SK-N-SH (cell line): Measurements from ENCODE around the gene NEGR1. TPM values are rescaled to one million over a fixed set of nuclear protein-coding genes. Genes with fewer than 3 reads are reported as not detected.

Experiments used
- CTCF ChIA-PET: fragments of 300-600, 350-600 bp; formaldehyde crosslinking; extraction: SDS; loops from one replicate; lab custom pipeline; 2021; lab: Yijun Ruan, JAX
- POLR2A ChIA-PET: fragments of 350-600 bp; sonication (Branson Sonifier 250); formaldehyde crosslinking; extraction: SDS; loops from one replicate; lab custom pipeline; 2020; ENCODE audit warnings: antibody characterized with exemption, inconsistent platforms; lab: Yijun Ruan, JAX
- DNase-seq: peaks from one replicate; pipeline ENCODE4 v3.0.0; 2012
- H2AFZ ChIP-seq: fragments of 200-600 bp; sonication (generic); 2 replicates; pipeline ENCODE4 v1.8.1; 2016; ENCODE audit warnings: antibody characterized with exemption, mild to moderate bottlenecking, low read depth
- H3F3A ChIP-seq: fragments of 200-600 bp; sonication (generic); replicated peaks from 2 replicates; pipeline ENCODE3; 2016; ENCODE audit warnings: antibody characterized with exemption, mild to moderate bottlenecking; ENCODE audit not compliant: insufficient read depth
- H3K27ac ChIP-seq, 2 experiments: fragments of 200-500 bp in 1 of 2; fragments of 200-600 bp in 1 of 2; sonication (Bioruptor generic) in 1 of 2; sonication (generic), shearing (Covaris generic) in 1 of 2; 2 replicates each; pipeline versions ENCODE4 v1.5.1 to v1.6.1; 2014 to 2016; ENCODE audit warnings: low read depth in 2 of 2, inconsistent platforms in 1 of 2, low read length in 1 of 2, mild to moderate bottlenecking in 1 of 2, mixed read lengths in 1 of 2
- H3K27me3 ChIP-seq: fragments of 200-600 bp; sonication (generic), shearing (Covaris generic); 2 replicates; pipeline ENCODE4 v1.6.1; 2016; ENCODE audit warnings: mixed run types; ENCODE audit not compliant: insufficient read depth
- H3K36me3 ChIP-seq, 2 experiments: fragments of 200-500 bp in 1 of 2; fragments of 200-600 bp in 1 of 2; sonication (Bioruptor generic) in 1 of 2; sonication (generic) in 1 of 2; replicated peaks in 1 of 2; 2 replicates each; pipeline versions ENCODE3 to v1.5.1; 2014 to 2016; ENCODE audit warnings: low read length in 1 of 2, mild to moderate bottlenecking in 1 of 2; ENCODE audit not compliant: insufficient read depth in 2 of 2, control insufficient read depth in 1 of 2
- H3K4me1 ChIP-seq, 2 experiments: fragments of 200-500 bp in 1 of 2; fragments of 200-600 bp in 1 of 2; sonication (Bioruptor generic) in 1 of 2; sonication (generic), shearing (Covaris generic) in 1 of 2; 2 replicates each; pipeline versions ENCODE4 v1.5.1 to v1.6.1; 2014 to 2016; ENCODE audit warnings: low read depth in 1 of 2, low read length in 1 of 2, mixed run types in 1 of 2; ENCODE audit not compliant: insufficient read depth in 2 of 2, control insufficient read depth in 1 of 2
- H3K4me2 ChIP-seq: fragments of 200-600 bp; sonication (generic), shearing (Covaris generic); 2 replicates; pipeline ENCODE4 v1.6.1; 2017; ENCODE audit warnings: mixed run types
- H3K4me3 ChIP-seq, 2 experiments: fragments of 200-500 bp in 1 of 2; fragments of 200-600 bp in 1 of 2; sonication (Bioruptor generic) in 1 of 2; sonication (generic), shearing (Covaris generic) in 1 of 2; 2 replicates each; pipeline versions ENCODE4 v1.5.1 to v1.8.1; 2014 to 2016; ENCODE audit warnings: low read depth in 2 of 2, inconsistent platforms in 1 of 2, low read length in 1 of 2, mild to moderate bottlenecking in 1 of 2, mixed read lengths in 1 of 2, moderate library complexity in 1 of 2
- H3K79me2 ChIP-seq: fragments of 200-600 bp; sonication (generic); 2 replicates; pipeline ENCODE4 v1.8.1; 2017; ENCODE audit warnings: mild to moderate bottlenecking; ENCODE audit not compliant: insufficient read depth
- H3K9ac ChIP-seq: fragments of 200-600 bp; sonication (generic); 2 replicates; pipeline ENCODE4 v1.6.1; 2017; ENCODE audit warnings: mixed run types
- H3K9me2 ChIP-seq: fragments of 200-600 bp; sonication (generic); 2 replicates; pipeline ENCODE4 v1.6.1; 2017; ENCODE audit warnings: mixed run types
- H3K9me3 ChIP-seq: fragments of 200-600 bp; sonication (generic); 2 replicates; pipeline ENCODE4 v1.6.1; 2017; ENCODE audit warnings: mixed run types, mild to moderate bottlenecking, moderate library complexity
- H4K20me1 ChIP-seq: fragments of 200-600 bp; sonication (generic); 2 replicates; pipeline ENCODE4 v1.6.1; 2017; ENCODE audit warnings: mild to moderate bottlenecking, mixed run types; ENCODE audit not compliant: insufficient read depth
- GABPA ChIP-seq: IDR thresholded peaks from 2 replicates; pipeline ENCODE4 v1.4.0; 2012; ENCODE audit warnings: low read depth, mild to moderate bottlenecking
- GATA2 ChIP-seq: sonication (generic); formaldehyde crosslinking; IDR thresholded peaks from 2 replicates; pipeline ENCODE4 v1.5.0; 2020; ENCODE audit warnings: mild to moderate bottlenecking, missing genetic modification reagents
- MEF2A ChIP-seq: IDR thresholded peaks from 2 replicates; pipeline ENCODE4 v1.4.0; 2012; ENCODE audit warnings: low read depth, borderline replicate concordance
- NRF1 ChIP-seq: IDR thresholded peaks from 2 replicates; pipeline ENCODE4 v1.6.1; 2012; ENCODE audit warnings: low read depth, mild to moderate bottlenecking, low read length
- POLR2AphosphoS5 ChIP-seq: IDR thresholded peaks from 2 replicates; pipeline ENCODE4 v1.6.1; 2012; ENCODE audit warnings: low read depth, low read length
- RAD21 ChIP-seq: IDR thresholded peaks from 2 replicates; pipeline ENCODE4 v1.6.1; 2012; ENCODE audit warnings: mild to moderate bottlenecking, low read length
- RCOR1 ChIP-seq: fragments of 150-350 bp; IDR thresholded peaks from 2 replicates; pipeline ENCODE4 v1.6.1; 2017; ENCODE audit warnings: antibody characterized with exemption, low read length
- RFX5 ChIP-seq: IDR thresholded peaks from 2 replicates; pipeline ENCODE4 v1.6.1; 2012; ENCODE audit warnings: mild to moderate bottlenecking, improper control_type of control experiment, low read length
- RXRA ChIP-seq: IDR thresholded peaks from 2 replicates; pipeline ENCODE4 v1.4.0; 2012; ENCODE audit warnings: low read depth, mild to moderate bottlenecking, borderline replicate concordance
- SMC3 ChIP-seq: IDR thresholded peaks from 2 replicates; pipeline ENCODE4 v1.6.1; 2012; ENCODE audit warnings: low read depth, low read length, improper control_type of control experiment
- TAF1 ChIP-seq: IDR thresholded peaks from 2 replicates; pipeline ENCODE4 v1.6.1; 2012; ENCODE audit warnings: low read depth, mild to moderate bottlenecking, low read length, moderate library complexity, borderline replicate concordance
- TEAD4 ChIP-seq: IDR thresholded peaks from 2 replicates; pipeline ENCODE4 v1.4.0; 2012; ENCODE audit warnings: mild to moderate bottlenecking, borderline replicate concordance; ENCODE audit not compliant: insufficient read depth
- WGBS: methylation state at CpG from one replicate; pipeline ENCODE4 v1.1.6; 2017; ENCODE audit warnings: low lambda C conversion rate; 5-methylcytosine and 5-hydroxymethylcytosine counted together
- polyA plus RNA-seq, 3 experiments: library from polyadenylated mRNA; depleted of rRNA; stranded (reverse); fragments of >200 nt; gene quantifications; 2 replicates each; pipeline ENCODE4 v1.2.3, GENCODE V29; 2012
- TF ChIP-seq, protein P1 (sequence below): IDR thresholded peaks from 2 replicates; pipeline ENCODE4 v1.4.0; 2012; ENCODE audit warnings: low read depth, borderline replicate concordance
- TF ChIP-seq, protein P2 (sequence below): IDR thresholded peaks from 2 replicates; pipeline ENCODE4 v1.4.0; 2012; ENCODE audit warnings: low read depth
- TF ChIP-seq, protein P3 (sequence below): IDR thresholded peaks from 2 replicates; pipeline ENCODE4 v1.6.1; 2012; ENCODE audit warnings: mild to moderate bottlenecking, low read depth, low read length, moderate library complexity
- TF ChIP-seq, protein P4 (sequence below): fragments of 150-350 bp; IDR thresholded peaks from 2 replicates; pipeline ENCODE4 v1.6.1; 2016; ENCODE audit warnings: mild to moderate bottlenecking, low read depth, low read length

Gene NEGR1
- polyA plus RNA-seq, 1 of the 3 experiments (the other 2 are of a cell fraction): 0.21 TPM

DNA sequence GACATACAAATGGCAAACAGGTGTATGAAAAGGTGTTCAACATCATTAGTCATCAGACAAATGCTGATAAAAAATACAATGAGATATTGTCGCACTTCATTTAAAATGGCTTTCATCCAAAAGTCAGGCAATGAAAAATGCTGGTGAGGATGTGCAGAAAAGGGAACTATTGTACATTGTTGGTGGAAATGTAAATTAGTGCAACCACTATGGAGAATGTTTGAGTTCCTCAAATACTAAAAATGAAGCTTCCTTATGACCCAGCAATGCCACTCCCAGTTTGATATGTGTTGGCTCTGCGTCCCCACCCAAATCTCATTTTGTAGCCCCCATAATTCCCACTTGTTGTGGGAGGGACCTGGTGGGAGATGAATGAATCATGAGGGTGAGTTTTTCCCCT is 891.8 kb downstream of the NEGR1 start:
- no peak overlapping the region for H3K4me3 ChIP-seq
- no peaks in the 10 kb centered on the region for H3K36me3 ChIP-seq
- WGBS: 64% methylated on average over 2 of the region's 2 CpGs
- H2AFZ ChIP-seq: no peak overlapping the region
- H3K4me1 ChIP-seq: no peaks in the 10 kb centered on the region
- no peaks in the 10 kb centered on the region for H3K9me2 ChIP-seq
- H3K79me2 ChIP-seq: no peaks in the 10 kb centered on the region
- H3K9ac ChIP-seq: no peak overlapping the region
- no peaks in the 10 kb centered on the region for H3F3A ChIP-seq
- no peak for DNase-seq
- ChIA-PET POLR2A (no interaction called here), CTCF (interaction anchor here (1.3 kb wide), 1 partner anchor 11 kb away, joined by 3 read pairs; no protein-coding TSS in a partner anchor)
- no peaks in the 10 kb centered on the region for H3K27me3 ChIP-seq
- H3K9me3 ChIP-seq: no peaks in the 10 kb centered on the region
- H3K27ac ChIP-seq: no peak overlapping the region
- H3K4me2 ChIP-seq: no peak overlapping the region
- H4K20me1 ChIP-seq: no peaks in the 10 kb centered on the region
- TF ChIP-seq NRF1: no peak
- TF ChIP-seq RFX5: no peak
- TF ChIP-seq GATA2: no peak
- TF ChIP-seq TEAD4: no peak
- TF ChIP-seq, protein P1, sequence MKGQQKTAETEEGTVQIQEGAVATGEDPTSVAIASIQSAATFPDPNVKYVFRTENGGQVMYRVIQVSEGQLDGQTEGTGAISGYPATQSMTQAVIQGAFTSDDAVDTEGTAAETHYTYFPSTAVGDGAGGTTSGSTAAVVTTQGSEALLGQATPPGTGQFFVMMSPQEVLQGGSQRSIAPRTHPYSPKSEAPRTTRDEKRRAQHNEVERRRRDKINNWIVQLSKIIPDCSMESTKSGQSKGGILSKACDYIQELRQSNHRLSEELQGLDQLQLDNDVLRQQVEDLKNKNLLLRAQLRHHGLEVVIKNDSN: no peak

DNA sequence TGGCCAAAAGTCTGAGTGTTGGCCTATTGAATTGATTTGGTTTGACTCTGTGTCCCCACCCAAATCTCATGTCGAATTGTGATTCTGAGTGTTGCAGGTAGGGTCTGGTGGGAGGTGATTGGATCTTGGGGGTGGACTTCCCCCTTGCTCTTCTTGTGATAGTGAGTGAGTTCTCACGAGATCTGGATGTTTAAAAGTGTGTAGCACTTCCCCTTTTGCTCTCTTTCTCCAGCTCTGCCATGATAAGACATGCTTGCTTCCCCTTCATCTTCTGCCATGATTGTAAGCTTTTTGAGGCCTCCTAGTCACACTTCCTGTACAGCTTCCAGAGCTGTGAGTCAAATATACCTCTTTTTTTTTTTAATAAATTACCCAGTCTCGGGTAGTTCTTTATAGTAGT is 904.5 kb downstream of the NEGR1 start:
- Histone ChIP-seq H3K4me1 (no peaks in the 10 kb centered on the region), H3K9ac (no peak overlapping the region), H2AFZ (no peak overlapping the region), H3K79me2 (no peaks in the 10 kb centered on the region), H3K27ac (no peak overlapping the region), H3K4me2 (no peak overlapping the region), H3K27me3 (no peaks in the 10 kb centered on the region), H3K4me3 (no peak overlapping the region), H4K20me1 (no peaks in the 10 kb centered on the region), H3F3A (no peaks in the 10 kb centered on the region), H3K9me2 (no peaks in the 10 kb centered on the region), H3K36me3 (no peaks in the 10 kb centered on the region), H3K9me3 (no peaks in the 10 kb centered on the region)
- POLR2A ChIA-PET: no interaction called here
- DNase-seq: no peak
- TF ChIP-seq MEF2A (no peak), TAF1 (no peak), RAD21 (no peak), RXRA (no peak), GABPA (no peak)
- TF ChIP-seq, protein P2, sequence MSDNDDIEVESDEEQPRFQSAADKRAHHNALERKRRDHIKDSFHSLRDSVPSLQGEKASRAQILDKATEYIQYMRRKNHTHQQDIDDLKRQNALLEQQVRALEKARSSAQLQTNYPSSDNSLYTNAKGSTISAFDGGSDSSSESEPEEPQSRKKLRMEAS: no peak
- WGBS: 17% methylated on average over 3 of the region's 3 CpGs
- CTCF ChIA-PET: no interaction called here

DNA sequence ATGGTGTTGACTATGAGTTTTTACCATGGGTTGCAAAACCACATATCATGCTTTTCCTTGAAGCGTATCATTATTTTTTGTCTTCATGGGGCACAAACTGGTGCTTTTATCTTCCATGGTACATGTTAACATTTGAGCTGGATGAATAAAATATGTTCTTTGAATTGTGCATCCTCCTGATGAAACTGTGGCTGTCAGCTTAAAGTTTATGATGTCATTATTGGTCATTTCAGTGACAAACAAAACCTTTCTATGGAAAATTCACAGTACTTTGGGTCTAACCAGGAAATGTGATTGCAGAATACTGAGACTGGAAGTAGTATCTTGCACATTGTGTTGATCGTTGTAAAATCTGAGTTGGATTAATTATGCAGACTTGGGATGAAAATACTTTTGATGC is 909.8 kb downstream of the NEGR1 start:
- Histone ChIP-seq H3K9me2 (no peaks in the 10 kb centered on the region), H3F3A (no peaks in the 10 kb centered on the region), H3K9ac (no peak overlapping the region), H3K9me3 (no peaks in the 10 kb centered on the region), H4K20me1 (no peaks in the 10 kb centered on the region), H3K79me2 (no peaks in the 10 kb centered on the region), H3K27ac (no peak overlapping the region), H3K4me2 (no peak overlapping the region), H3K27me3 (no peaks in the 10 kb centered on the region), H3K36me3 (no peaks in the 10 kb centered on the region), H2AFZ (no peak overlapping the region), H3K4me3 (no peak overlapping the region), H3K4me1 (no peaks in the 10 kb centered on the region)
- no peak for DNase-seq
- ChIA-PET POLR2A (no interaction called here), CTCF (interaction anchor here (1.2 kb wide), 1 partner anchor 22 kb away, joined by 3 read pairs; no protein-coding TSS in a partner anchor)
- no peak for TF ChIP-seq TAF1
- TF ChIP-seq RCOR1: no peak
- TF ChIP-seq, protein P3, sequence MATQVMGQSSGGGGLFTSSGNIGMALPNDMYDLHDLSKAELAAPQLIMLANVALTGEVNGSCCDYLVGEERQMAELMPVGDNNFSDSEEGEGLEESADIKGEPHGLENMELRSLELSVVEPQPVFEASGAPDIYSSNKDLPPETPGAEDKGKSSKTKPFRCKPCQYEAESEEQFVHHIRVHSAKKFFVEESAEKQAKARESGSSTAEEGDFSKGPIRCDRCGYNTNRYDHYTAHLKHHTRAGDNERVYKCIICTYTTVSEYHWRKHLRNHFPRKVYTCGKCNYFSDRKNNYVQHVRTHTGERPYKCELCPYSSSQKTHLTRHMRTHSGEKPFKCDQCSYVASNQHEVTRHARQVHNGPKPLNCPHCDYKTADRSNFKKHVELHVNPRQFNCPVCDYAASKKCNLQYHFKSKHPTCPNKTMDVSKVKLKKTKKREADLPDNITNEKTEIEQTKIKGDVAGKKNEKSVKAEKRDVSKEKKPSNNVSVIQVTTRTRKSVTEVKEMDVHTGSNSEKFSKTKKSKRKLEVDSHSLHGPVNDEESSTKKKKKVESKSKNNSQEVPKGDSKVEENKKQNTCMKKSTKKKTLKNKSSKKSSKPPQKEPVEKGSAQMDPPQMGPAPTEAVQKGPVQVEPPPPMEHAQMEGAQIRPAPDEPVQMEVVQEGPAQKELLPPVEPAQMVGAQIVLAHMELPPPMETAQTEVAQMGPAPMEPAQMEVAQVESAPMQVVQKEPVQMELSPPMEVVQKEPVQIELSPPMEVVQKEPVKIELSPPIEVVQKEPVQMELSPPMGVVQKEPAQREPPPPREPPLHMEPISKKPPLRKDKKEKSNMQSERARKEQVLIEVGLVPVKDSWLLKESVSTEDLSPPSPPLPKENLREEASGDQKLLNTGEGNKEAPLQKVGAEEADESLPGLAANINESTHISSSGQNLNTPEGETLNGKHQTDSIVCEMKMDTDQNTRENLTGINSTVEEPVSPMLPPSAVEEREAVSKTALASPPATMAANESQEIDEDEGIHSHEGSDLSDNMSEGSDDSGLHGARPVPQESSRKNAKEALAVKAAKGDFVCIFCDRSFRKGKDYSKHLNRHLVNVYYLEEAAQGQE: no peak
- TF ChIP-seq, protein P1: no peak
- no peak for TF ChIP-seq SMC3
- TF ChIP-seq, protein P4, sequence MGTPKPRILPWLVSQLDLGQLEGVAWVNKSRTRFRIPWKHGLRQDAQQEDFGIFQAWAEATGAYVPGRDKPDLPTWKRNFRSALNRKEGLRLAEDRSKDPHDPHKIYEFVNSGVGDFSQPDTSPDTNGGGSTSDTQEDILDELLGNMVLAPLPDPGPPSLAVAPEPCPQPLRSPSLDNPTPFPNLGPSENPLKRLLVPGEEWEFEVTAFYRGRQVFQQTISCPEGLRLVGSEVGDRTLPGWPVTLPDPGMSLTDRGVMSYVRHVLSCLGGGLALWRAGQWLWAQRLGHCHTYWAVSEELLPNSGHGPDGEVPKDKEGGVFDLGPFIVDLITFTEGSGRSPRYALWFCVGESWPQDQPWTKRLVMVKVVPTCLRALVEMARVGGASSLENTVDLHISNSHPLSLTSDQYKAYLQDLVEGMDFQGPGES: no peak
- no peak for TF ChIP-seq POLR2AphosphoS5
- WGBS: 57% methylated on average over 2 of the region's 2 CpGs
